Esophagus squamous epithelium (tissue), 5 donors: Measurements from ENCODE around the gene COLGALT1. TPM values are rescaled to one million over a fixed set of nuclear protein-coding genes. Genes with fewer than 3 reads are reported as not detected.

Source experiments
- DNase-seq: peaks from one replicate; lab custom pipeline; 2025; lab: John Stamatoyannopoulos, UW
- H3K27ac ChIP-seq, 4 donors: fragments of 200-600 bp; sonication (generic); one replicate each; pipeline ENCODE4 v1.5.1; 2016 to 2019; ENCODE audit warnings: mild to moderate bottlenecking in 1 of 4
- H3K27me3 ChIP-seq, 4 donors: fragments of 200-600 bp; sonication (generic); 1 replicate in 3 of 4; 2 replicates in 1 of 4; pipeline versions ENCODE4 v1.5.1 to v1.6.0; 2017 to 2021; ENCODE audit warnings: antibody characterized with exemption in 1 of 4
- H3K36me3 ChIP-seq, 3 donors: fragments of 200-600 bp; sonication (generic); one replicate each; pipeline ENCODE4 v1.5.1; 2016 to 2019
- H3K4me1 ChIP-seq, 3 donors: fragments of 200-600 bp; sonication (generic); one replicate each; pipeline ENCODE4 v1.5.1; 2017 to 2019
- H3K4me3 ChIP-seq, 4 donors: fragments of 200-600 bp; sonication (generic); 1 replicate in 3 of 4; 2 replicates in 1 of 4; pipeline ENCODE4 v1.5.1; 2016 to 2019; ENCODE audit warnings: mild to moderate bottlenecking in 2 of 4, moderate library complexity in 1 of 4
- H3K9me3 ChIP-seq, 3 donors: fragments of 200-600 bp; sonication (generic); one replicate each; pipeline ENCODE4 v1.5.1; 2016 to 2019
- CTCF ChIP-seq, 6 experiments: fragments of 450-650 bp in 4 of 6; fragments of 200-600 bp in 2 of 6; sonication (generic) in 2 of 6; IDR thresholded peaks; one replicate each; pipeline ENCODE4 v1.5.1; 2016 to 2019; ENCODE audit warnings: antibody characterized with exemption in 6 of 6, mild to moderate bottlenecking in 4 of 6, moderate library complexity in 4 of 6
- POLR2A ChIP-seq, 4 donors: fragments of 450-650 bp; IDR thresholded peaks; one replicate each; pipeline ENCODE4 v1.6.1; 2017; ENCODE audit warnings: antibody characterized with exemption in 4 of 4, mild to moderate bottlenecking in 4 of 4, moderate library complexity in 3 of 4
- WGBS, 2 donors: methylation state at CpG; one replicate each; pipeline ENCODE4 v1.1.5; 2018; 5-methylcytosine and 5-hydroxymethylcytosine counted together
- intact Hi-C: fragments of 100-400 bp; cut with DNase I; formaldehyde crosslinking; loops from one replicate; pipeline ENCODE4 v1.15.0; 2022
- total RNA-seq, 4 donors: library from RNA; depleted of rRNA; stranded (reverse); fragments of >200 nt; gene quantifications; one replicate each; pipeline ENCODE4 v1.1.0, GENCODE V29; 2016
- donor health status: DM: yes; HTN: yes; CAD: no.

COLGALT1 gene
- total RNA-seq, 4 donors from 2014 or later = 23.1 to 51.9 (median 35.6) TPM

- H3K27ac ChIP-seq = no peak overlapping the region
- no peak for DNase-seq
- peaks cover 0 to 29% (median 0%) of the 10 kb centered on the region in 4 donors for H3K27me3 ChIP-seq
- peaks cover 0 to 11% (median 5%) of the 10 kb centered on the region in 3 donors for H3K9me3 ChIP-seq
- H3K4me1 ChIP-seq = no peaks in the 10 kb centered on the region
- intact Hi-C loops = no loop called here
- 61 to 92% methylated on average over 8 to 19 of the region's 31 CpGs for WGBS, 2 donors
- H3K36me3 ChIP-seq = no peaks in the 10 kb centered on the region
- no peak overlapping the region for H3K4me3 ChIP-seq
- TF ChIP-seq CTCF (IDR thresholded peaks at IDR 0.05) (no peak), POLR2A (IDR thresholded peaks at IDR 0.05) (no peak)
These were observed 67.9 kb downstream of the COLGALT1 start for GRCh38 chr19:17623224-17623935.

GRCh38 chr19:17624314-17624991, 69.0 kb downstream of the COLGALT1 start:
- Histone ChIP-seq H3K27me3 (peaks cover 0 to 21% (median 0%) of the 10 kb centered on the region in 4 donors), H3K9me3 (peaks cover 0 to 11% (median 5%) of the 10 kb centered on the region in 3 donors), H3K27ac (no peak overlapping the region), H3K4me1 (no peaks in the 10 kb centered on the region), H3K4me3 (no peak overlapping the region), H3K36me3 (no peaks in the 10 kb centered on the region)
- 91 to 94% methylated on average over 8 of the region's 16 CpGs for WGBS, 2 donors
- DNase-seq = no peak
- intact Hi-C loops = no loop called here
- TF ChIP-seq CTCF (IDR thresholded peaks at IDR 0.05) (no peak), POLR2A (IDR thresholded peaks at IDR 0.05) (no peak)

GRCh38 chr19:17625043-17625442, 69.6 kb downstream of the COLGALT1 start:
- no peak for DNase-seq
- intact Hi-C loops = no loop called here
- peaks cover 0 to 15% (median 0%) of the 10 kb centered on the region in 4 donors for H3K27me3 ChIP-seq
- H3K27ac ChIP-seq = no peak overlapping the region
- H3K9me3 ChIP-seq = peaks cover 0 to 11% (median 5%) of the 10 kb centered on the region in 3 donors
- no peak overlapping the region for H3K4me3 ChIP-seq
- H3K36me3 ChIP-seq = no peaks in the 10 kb centered on the region
- no peaks in the 10 kb centered on the region for H3K4me1 ChIP-seq
- 83 to 92% methylated on average over 1 of the region's 1 CpG for WGBS, 2 donors
- TF ChIP-seq CTCF (IDR thresholded peaks at IDR 0.05) (no peak), POLR2A (IDR thresholded peaks at IDR 0.05) (no peak)

GRCh38 chr19:17625980-17626379, 70.5 kb downstream of the COLGALT1 start:
- 41 to 58% methylated on average over 2 of the region's 2 CpGs for WGBS, 2 donors
- Histone ChIP-seq H3K36me3 (no peaks in the 10 kb centered on the region), H3K9me3 (peaks cover 0 to 11% (median 5%) of the 10 kb centered on the region in 3 donors), H3K4me1 (no peaks in the 10 kb centered on the region), H3K27ac (no peak overlapping the region), H3K27me3 (peaks cover 0 to 8% (median 0%) of the 10 kb centered on the region in 4 donors), H3K4me3 (no peak overlapping the region)
- TF ChIP-seq POLR2A (IDR thresholded peaks at IDR 0.05) (no peak), CTCF (IDR thresholded peaks at IDR 0.05) (no peak)
- no peak for DNase-seq
- intact Hi-C loops = no loop called here

- peaks cover 0 to 8% (median 5%) of the 10 kb centered on the region in 3 donors for H3K9me3 ChIP-seq
- peaks cover 0 to 4% (median 0%) of the 10 kb centered on the region in 4 donors for H3K27me3 ChIP-seq
- no peaks in the 10 kb centered on the region for H3K36me3 ChIP-seq
- intact Hi-C loops = no loop called here
- no peaks in the 10 kb centered on the region for H3K4me1 ChIP-seq
- H3K27ac ChIP-seq = no peak overlapping the region
- WGBS, 2 donors = 74 to 87% methylated on average over 11 of the region's 12 CpGs
- H3K4me3 ChIP-seq = no peak overlapping the region
- TF ChIP-seq CTCF (IDR thresholded peaks at IDR 0.05) (no peak), POLR2A (IDR thresholded peaks at IDR 0.05) (no peak)
- DNase-seq = no peak
These were observed 71.1 kb downstream of the COLGALT1 start for GRCh38 chr19:17626456-17627015.
